Mucosa of gallbladder (tissue), 1 donor: ENCODE results near the gene CUL7. TPM values are rescaled to one million over a fixed set of nuclear protein-coding genes. Genes with fewer than 3 reads are reported as not detected.

Experiments
- DNase-seq: peaks from one replicate; pipeline ENCODE4 v3.0.0-alpha.2; 2020; ENCODE audit warnings: low spot score
- total RNA-seq: library from RNA; stranded (reverse); gene quantifications from one replicate; pipeline ENCODE4 v1.2.1, GENCODE V29; 2021
- donor health status: DM: no; HTN: no; CAD: no.

Gene CUL7
- total RNA-seq, 1 donor from 2014 or later, result 29.5 TPM

DNA sequence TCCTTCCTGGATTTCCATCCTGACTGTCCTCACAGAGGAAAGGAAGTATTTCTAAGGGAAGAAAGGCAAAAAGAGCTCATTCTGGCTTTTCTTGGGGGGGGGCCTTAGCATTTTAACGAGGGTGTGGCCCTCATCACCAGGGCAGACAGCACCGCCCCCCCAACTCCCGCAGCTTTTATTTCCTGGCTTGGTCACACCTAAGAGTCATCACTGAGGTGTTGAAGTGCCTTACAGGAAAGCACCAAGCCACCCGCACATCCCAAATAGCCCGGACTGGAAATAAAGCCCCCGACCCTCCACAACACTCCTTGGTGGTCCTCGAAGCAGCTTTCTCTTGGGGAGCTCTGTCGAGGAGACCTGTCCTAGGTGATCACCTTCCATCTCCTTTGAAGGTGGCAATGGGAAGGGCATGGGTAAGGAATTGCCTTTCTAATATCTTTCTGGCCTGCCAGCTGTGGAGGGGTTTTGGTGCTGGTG, 23.7 kb upstream of the CUL7 start:
- no peak for DNase-seq

- no peak for DNase-seq
These were observed 23.0 kb upstream of the CUL7 start for GRCh38 chr6:43076464-43077332.

- peak; percentile 27 for DNase-seq
These were observed 22.2 kb upstream of the CUL7 start, which contains the start of gene PTK7 for GRCh38 chr6:43075670-43076463. Gene PTK7 (plus strand): TSS chr6:43076314. CDS start chr6:43076489, 175 bp downstream.

DNA sequence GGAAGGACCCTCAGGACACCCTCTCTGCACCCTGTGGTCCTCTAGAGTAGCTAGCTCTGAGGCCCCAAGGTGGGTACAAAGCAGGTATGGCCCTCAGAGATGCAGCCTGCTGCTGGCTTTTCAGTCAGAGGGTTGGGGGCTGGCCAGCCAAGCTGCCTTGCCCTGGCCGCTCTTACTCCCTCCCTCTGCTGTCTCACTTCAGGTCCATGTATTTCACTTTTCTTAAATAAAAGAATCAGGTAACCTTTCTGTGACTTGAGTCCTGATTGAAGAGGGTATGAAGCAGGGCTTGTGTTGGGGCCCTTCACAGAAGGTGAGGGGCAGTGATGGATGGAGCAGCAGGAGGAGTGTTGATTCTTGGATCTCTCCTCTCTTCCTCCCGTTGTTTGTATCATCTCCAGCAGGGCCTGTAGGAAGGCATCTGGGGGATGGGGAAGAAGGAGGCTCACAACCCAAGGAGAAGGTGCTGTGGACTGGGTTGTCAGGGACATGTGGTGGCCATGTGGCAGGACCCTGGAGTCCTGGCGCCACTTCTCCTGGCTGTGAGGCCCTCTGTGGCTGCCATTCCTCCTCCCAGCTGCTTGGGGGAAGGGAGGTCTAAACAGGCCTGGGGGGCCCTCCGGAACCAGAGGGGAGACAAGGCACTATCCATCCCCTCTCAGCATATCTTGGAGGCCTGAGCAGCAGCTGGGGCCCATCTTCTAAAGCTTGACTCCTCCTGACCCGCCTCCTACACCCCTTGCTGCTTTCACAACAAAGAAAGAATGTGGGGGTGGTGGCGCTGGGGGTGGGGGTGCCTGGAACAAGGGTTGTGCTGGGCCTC, 21.4 kb upstream of the CUL7 start:
- peak; percentile 22 for DNase-seq

DNA sequence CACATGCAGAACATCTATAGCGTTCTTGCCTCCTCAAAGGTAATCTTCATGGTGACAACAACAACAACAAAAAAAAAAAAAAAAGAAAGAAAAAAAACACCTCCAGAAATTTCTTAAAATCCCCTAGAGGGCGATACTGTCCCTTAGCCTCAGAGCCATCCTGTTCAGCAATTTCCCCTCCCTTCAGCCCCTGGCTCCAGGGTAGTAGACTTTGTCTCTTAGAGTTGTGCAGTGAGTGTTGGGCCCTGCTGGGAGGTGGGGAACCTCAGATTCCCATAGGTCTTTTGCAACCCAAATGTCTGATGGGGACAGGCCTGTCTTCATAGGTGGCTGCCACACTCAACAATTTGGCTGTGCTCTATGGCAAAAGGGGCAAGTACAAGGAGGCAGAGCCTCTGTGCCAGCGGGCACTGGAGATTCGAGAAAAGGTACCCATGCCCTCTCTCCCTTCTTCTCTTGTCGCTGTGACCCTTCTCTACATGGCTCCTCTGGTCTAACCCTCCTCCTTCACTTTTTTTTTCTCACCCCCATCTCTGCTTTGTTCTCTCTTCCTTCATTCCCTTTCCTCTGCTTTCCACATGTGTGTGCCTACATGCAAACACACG, 16.5 kb upstream of the CUL7 start:
- no peak for DNase-seq

GRCh38 chr6:43062818-43063217, 9.2 kb upstream of the CUL7 start:
- DNase-seq, result no peak

DNA sequence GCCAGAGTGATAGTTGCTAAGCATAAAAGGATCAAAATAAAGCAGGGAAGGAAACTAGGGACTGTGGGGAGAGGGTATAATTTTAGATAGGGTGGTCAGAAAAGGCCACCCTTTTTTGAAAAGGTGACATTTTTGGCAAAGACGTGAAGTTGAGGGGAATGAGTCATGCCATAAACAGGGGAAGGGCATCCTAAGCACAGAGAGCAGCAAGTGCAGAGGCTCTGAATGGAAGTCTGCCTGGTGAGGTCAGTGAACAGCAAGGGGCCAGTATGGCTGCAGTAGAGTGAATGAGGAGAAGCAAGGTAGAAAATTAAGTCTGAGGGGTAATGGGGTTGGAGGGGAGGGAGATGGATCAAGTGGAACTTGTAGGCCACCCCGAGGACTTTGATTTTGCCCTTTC, 8.2 kb upstream of the CUL7 start:
- no peak for DNase-seq

GRCh38 chr6:43060755-43061633, 7.3 kb upstream of the CUL7 start:
- no peak for DNase-seq

GRCh38 chr6:43060034-43060754, 6.5 kb upstream of the CUL7 start:
- DNase-seq, result peak; percentile 69

GRCh38 chr6:43059168-43060033, 5.8 kb upstream of the CUL7 start, which contains the start of the genes KLC4 and MRPL2:
Gene KLC4 (plus strand): TSS chr6:43059631. CDS start chr6:43061336, 1,705 bp downstream.
Gene MRPL2 (minus strand): TSS chr6:43059434. CDS start chr6:43059381, 53 bp downstream.
- DNase-seq, result peak; percentile 99

DNA sequence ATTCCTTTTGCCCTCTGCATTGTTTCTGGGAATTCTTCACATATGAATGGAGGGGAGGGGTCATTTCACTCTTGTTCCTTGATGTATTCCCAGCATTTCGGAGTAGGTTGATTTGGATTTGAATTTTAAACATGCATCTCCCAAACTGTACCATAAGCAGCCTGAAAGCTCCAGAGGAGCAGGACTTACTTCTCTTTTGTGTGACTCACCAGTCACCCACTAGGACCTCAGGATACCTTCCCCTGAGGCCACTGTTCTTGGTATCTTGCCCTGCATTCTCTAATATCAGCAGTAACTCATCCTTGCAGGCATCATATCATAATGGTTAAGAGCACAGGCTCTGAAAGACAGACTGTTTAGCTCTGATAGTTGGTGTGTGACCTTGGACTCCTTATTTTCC, 4.9 kb upstream of the CUL7 start:
- no peak for DNase-seq

DNA sequence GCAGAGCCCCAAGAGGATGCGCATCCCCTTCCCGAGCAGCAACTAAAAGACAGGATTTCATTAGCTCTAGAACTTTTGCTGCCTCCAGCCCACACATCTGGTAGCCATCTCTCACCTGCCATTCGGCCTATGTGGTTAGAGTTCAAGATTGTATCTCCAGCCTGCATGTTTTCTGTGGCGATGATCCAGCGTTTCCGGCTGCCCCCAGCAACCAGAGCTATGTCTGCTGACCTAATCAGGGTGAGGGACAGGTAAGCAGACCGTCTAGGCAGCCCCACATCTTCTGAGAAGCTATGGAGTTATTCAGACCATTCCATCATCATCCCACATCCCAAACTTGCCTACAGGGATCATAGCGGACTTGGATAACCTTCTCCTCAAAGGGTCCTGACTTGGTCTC, 2.3 kb upstream of the CUL7 start:
- no peak for DNase-seq

DNA sequence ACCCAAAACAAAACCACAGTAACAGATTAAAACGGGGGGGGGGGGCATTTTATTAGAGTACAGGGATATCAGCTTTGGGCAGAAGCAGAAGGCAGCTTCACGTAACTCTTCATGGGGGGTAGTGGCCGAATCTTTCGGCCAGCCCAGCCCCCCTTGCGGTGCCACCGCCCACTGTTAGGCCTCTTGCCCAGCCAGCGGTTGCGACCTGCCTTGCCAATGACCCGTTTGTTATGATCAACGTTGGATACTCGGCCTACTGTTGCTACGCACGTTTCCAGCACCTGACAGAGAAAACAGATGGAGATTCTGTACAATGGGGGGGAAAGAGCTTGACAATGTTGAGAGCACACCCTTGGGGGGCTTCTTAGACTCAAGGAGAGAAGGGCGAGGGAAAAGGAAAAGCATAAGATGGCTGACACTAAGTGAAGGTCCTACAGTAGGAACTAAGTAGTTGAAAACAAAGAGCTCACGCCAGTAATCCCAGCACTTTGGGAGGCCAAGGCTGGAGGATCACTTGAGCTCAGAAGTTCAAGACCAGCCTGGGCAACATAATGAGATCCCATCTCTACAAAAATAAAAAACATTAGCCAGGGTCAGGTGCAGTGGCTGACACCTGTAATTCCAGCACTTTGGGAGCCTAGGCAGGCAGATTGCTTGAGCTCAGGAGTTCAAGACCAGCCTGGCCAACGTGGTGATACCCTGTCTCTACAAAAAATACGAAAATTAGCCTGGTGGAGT, 724 bp upstream of the CUL7 start:
- no peak for DNase-seq

DNA sequence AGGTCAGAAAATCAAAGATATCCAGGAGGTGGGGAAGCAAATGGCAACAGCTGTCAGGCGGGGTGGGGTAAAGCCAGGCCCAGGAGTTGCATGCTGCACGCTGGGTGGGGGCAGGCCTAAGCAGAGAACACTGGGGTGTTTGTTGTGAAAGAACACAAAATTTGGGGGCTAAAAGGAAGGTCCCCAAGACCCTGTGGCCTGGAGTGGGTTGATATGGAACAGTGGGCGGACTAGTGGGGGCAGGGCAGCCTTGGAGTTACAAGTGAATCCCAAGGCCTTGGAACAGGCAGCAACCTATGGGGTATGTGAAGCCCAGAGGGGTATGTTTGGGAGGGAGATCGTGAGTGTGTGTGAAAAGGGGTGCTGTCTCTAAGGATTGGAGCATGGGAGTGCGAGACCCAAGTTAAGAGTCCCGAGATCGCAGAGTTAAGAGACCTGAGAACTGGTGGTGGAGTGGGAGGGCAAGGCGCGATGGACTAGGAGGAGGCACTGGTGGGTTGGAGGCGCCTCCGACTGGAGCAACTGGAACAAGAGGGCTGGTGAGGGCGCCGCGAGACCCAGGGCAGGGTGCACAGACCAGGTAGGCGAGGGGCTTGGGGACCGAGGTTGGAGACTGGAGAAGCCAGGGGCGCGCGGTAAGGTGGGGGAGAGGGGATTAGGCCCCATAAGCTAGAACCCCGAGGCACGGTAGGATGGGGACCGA, 658 bp downstream of the CUL7 start:
- DNase-seq, result no peak

- no peak for DNase-seq
These were observed 1.3 kb downstream of the CUL7 start for GRCh38 chr6:43052225-43052841.

DNA sequence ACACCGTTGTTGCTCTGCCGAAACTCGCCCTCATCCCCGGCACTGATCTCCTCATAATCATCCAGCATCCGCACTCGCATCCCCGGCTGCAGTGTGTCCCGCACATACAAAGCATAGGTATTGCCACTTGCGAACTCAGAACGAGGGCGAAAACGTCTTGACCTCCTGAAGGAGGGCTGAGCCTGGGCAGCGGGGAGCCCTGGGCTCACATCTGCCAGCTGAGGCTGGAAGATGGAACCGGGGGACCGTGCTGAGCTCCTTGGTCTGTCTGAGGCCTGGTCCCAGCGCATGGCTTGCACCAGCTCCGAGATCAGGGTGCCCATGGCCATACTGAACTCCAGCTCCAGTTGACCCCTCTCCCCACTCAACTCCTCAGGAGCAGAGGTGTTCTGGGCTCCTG, 2.7 kb downstream of the CUL7 start:
- DNase-seq, result no peak

DNA sequence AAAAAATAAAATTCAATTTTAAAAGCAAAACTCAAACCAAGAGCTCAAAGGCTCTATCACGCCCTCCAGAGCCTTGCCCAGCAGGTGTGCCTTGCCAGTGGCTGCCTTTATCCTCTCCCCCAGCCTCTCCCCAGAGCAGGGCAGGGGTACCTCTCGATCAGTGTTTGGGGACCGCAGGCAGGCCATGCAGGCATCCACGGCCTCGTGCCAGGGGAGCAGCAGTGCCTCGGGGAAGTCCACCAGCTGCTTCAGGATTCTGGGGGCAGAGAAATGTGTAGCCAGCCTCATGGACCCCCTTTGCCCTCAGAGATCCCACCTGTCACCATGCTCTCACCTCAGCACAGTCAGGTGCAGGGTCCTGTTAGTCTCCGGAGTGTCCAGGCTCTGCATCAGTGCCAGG, 5.7 kb downstream of the CUL7 start:
- DNase-seq, result no peak
